ENCODE data around the gene FOXP1. TPM values are rescaled to one million over a fixed set of nuclear protein-coding genes. Genes with fewer than 3 reads are reported as not detected.
A peak's percentile ranks its signal among the peaks of the same experiment; 100 is the strongest.

Gene FOXP1
- total and polyA plus RNA-seq, 2 of the 13 experiments (the other 11 are each of a cell fraction or from before 2014, with no cell fraction given) = 40.4 to 59.0 TPM

DNA sequence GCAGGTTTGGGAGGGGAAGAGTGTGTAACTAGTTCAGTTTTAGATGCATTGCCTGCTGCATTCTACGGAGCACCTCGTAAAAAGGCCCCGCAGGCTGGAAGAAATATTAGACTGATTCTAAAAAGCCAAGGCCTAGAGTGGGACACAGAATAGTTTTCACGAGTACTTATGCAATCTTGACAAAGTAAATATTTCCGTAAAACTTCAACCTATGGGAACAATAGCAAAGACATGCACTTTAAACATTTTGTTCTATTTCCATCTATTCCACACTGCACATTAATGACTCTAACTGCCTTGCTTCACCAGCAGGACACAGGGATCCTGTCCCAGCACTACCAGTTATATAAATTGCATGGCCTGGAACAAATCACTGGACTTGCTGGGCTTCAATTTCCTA, 260.0 kb downstream of the FOXP1 start:
- in situ Hi-C loops (cut with HindIII; ENCODE audit: extremely low pct_ligation_motif_present, low pct_unique_long_range_greater_than_20kb) = no loop called here
- TF ChIP-seq HDAC2 (CRISPR knock-in tag; IDR thresholded peaks at IDR 0.05) = 0 out of 2 replicates have a peak, but pooled peaks have one; percentile 18
- no peak for TF ChIP-seq POLR2AphosphoS5 (IDR thresholded peaks at IDR 0.05; ENCODE audit: low read depth, low read length)
- TF ChIP-seq, protein P1, sequence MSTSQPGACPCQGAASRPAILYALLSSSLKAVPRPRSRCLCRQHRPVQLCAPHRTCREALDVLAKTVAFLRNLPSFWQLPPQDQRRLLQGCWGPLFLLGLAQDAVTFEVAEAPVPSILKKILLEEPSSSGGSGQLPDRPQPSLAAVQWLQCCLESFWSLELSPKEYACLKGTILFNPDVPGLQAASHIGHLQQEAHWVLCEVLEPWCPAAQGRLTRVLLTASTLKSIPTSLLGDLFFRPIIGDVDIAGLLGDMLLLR (CRISPR knock-in tag; IDR thresholded peaks at IDR 0.05) = no peak
- no peak for TF ChIP-seq ZNF547 (CRISPR knock-in tag; IDR thresholded peaks at IDR 0.05)
- TF ChIP-seq, protein P2, sequence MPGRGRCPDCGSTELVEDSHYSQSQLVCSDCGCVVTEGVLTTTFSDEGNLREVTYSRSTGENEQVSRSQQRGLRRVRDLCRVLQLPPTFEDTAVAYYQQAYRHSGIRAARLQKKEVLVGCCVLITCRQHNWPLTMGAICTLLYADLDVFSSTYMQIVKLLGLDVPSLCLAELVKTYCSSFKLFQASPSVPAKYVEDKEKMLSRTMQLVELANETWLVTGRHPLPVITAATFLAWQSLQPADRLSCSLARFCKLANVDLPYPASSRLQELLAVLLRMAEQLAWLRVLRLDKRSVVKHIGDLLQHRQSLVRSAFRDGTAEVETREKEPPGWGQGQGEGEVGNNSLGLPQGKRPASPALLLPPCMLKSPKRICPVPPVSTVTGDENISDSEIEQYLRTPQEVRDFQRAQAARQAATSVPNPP (CRISPR knock-in tag; IDR thresholded peaks at IDR 0.05) = 0 out of 2 replicates have a peak, but pooled peaks have one; percentile 32
- TF ChIP-seq FOXA1 (IDR thresholded peaks at IDR 0.05) = no peak
- peak; percentile 22; the same call in 1 of the 2 replicates for TF ChIP-seq FOXA1 (CRISPR knock-in tag; IDR thresholded peaks at IDR 0.05)
- TF ChIP-seq ZFYVE20 (CRISPR knock-in tag; IDR thresholded peaks at IDR 0.05; ENCODE audit: borderline replicate concordance, low read depth) = no peak
- TF ChIP-seq, protein P3, sequence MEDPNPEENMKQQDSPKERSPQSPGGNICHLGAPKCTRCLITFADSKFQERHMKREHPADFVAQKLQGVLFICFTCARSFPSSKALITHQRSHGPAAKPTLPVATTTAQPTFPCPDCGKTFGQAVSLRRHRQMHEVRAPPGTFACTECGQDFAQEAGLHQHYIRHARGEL (CRISPR knock-in tag; IDR thresholded peaks at IDR 0.05) = no peak
- TF ChIP-seq ZFX (CRISPR knock-in tag; IDR thresholded peaks at IDR 0.05; ENCODE audit: low read depth) = peak; percentile 27; the same call in 1 of the 2 replicates
- no peak for TF ChIP-seq ZNF562 (CRISPR knock-in tag; IDR thresholded peaks at IDR 0.05; ENCODE audit: borderline replicate concordance)
- peak; percentile 71 for TF ChIP-seq ZNF3 (CRISPR knock-in tag; IDR thresholded peaks at IDR 0.05)
- TF ChIP-seq, protein P4, sequence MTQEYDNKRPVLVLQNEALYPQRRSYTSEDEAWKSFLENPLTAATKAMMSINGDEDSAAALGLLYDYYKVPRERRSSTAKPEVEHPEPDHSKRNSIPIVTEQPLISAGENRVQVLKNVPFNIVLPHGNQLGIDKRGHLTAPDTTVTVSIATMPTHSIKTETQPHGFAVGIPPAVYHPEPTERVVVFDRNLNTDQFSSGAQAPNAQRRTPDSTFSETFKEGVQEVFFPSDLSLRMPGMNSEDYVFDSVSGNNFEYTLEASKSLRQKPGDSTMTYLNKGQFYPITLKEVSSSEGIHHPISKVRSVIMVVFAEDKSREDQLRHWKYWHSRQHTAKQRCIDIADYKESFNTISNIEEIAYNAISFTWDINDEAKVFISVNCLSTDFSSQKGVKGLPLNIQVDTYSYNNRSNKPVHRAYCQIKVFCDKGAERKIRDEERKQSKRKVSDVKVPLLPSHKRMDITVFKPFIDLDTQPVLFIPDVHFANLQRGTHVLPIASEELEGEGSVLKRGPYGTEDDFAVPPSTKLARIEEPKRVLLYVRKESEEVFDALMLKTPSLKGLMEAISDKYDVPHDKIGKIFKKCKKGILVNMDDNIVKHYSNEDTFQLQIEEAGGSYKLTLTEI (CRISPR knock-in tag; conservative IDR thresholded peaks at IDR 0.05) = no peak
- TF ChIP-seq ZBTB38 (CRISPR knock-in tag; IDR thresholded peaks at IDR 0.05) = no peak
- TF ChIP-seq ZNF883 (CRISPR knock-in tag; IDR thresholded peaks at IDR 0.05; ENCODE audit: not compliant biosample characterization) = no peak
- peak; percentile 7; the same call in 1 of the 2 replicates for TF ChIP-seq HNF4G (IDR thresholded peaks at IDR 0.05; ENCODE audit: borderline replicate concordance, low read depth, low read length)
- TF ChIP-seq HNF4G (CRISPR knock-in tag; IDR thresholded peaks at IDR 0.05; ENCODE audit: borderline replicate concordance, low read depth) = no peak
- peak; percentile 59; the same call in 1 of the 2 replicates for TF ChIP-seq SOX13 (IDR thresholded peaks at IDR 0.05)
- peak in 1 of 2 experiments; percentile 96; a peak in 2 of 4 replicates for TF ChIP-seq SOX13 (CRISPR knock-in tag; conservative IDR thresholded peaks at IDR 0.05 in 1 of 2, IDR thresholded peaks at IDR 0.05 in 1 of 2)
- TF ChIP-seq ZFP90 (CRISPR knock-in tag; IDR thresholded peaks at IDR 0.05; ENCODE audit: borderline replicate concordance) = no peak
- 0 out of 2 replicates have a peak, but pooled peaks have one; percentile 31 for TF ChIP-seq RXRB (CRISPR knock-in tag; IDR thresholded peaks at IDR 0.05; ENCODE audit: borderline replicate concordance)
- TF ChIP-seq, protein P5, sequence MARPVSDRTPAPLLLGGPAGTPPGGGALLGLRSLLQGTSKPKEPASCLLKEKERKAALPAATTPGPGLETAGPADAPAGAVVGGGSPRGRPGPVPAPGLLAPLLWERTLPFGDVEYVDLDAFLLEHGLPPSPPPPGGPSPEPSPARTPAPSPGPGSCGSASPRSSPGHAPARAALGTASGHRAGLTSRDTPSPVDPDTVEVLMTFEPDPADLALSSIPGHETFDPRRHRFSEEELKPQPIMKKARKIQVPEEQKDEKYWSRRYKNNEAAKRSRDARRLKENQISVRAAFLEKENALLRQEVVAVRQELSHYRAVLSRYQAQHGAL (CRISPR knock-in tag; IDR thresholded peaks at IDR 0.05; ENCODE audit: not compliant biosample characterization) = no peak

More for the DNA sequence above, 260.0 kb downstream of the FOXP1 start:
- intact Hi-C loops (cut with micrococcal nuclease; ENCODE audit: unreplicated experiment) = no loop called here
- CTCF ChIA-PET (ENCODE audit: low intra/inter-chr PET ratio, low total read pairs) = no interaction called here
- Histone ChIP-seq H3K4me3 (replicated peaks in 1 of 3; ENCODE audit: insufficient read depth in 1 of 3, low read depth in 2 of 3, low read length in 3 of 3) (no peak overlapping the region), H3K27me3 (ENCODE audit: control insufficient read depth in 1 of 2, insufficient read depth in 2 of 2, low read length in 2 of 2) (no peaks in the 10 kb centered on the region), H3K79me2 (ENCODE audit: insufficient read depth, low read length) (peaks cover 7% of the 10 kb centered on the region), H2AFZ (ENCODE audit: low read length) (no peak overlapping the region), H3K4me1 (ENCODE audit: insufficient read depth, low read length) (peaks cover 41% of the 10 kb centered on the region), H3K4me2 (ENCODE audit: low read depth, low read length) (peak overlapping the region; percentile 5; the same call in 1 of the 2 replicates), H3K9me3 (ENCODE audit: low read length) (no peaks in the 10 kb centered on the region), H3K9ac (ENCODE audit: insufficient read depth, low read depth, low read length) (no peak overlapping the region), H3K27ac (ENCODE audit: extremely low read length, insufficient read depth, low read length) (no peak overlapping the region), H4K20me1 (ENCODE audit: insufficient read depth, low read length) (peaks cover 10% of the 10 kb centered on the region), H3K36me3 (replicated peaks in 1 of 2; ENCODE audit: control insufficient read depth in 1 of 2, insufficient read depth in 2 of 2, low read length in 2 of 2) (no peaks in the 10 kb centered on the region)
- BruUV-seq (replicated peaks) = no TSS peak
- POLR2A ChIA-PET = no interaction called here
- DNase-seq (ENCODE audit: low spot score) (peak; percentile 70), ATAC-seq (peak; percentile 83), FAIRE-seq (peak; percentile 63)
- WGBS (ENCODE audit: low lambda C conversion rate) = 41% methylated on average over 5 of the region's 5 CpGs
